ENCODE measurements around the gene NR3C2.

NR3C2 gene

GRCh38 chr4:148441986-148442831 lies at the start of gene NR3C2:
Gene NR3C2 (minus strand): TSS chr4:148442414.
- peak; percentile 96 for DNase-seq (ENCODE audit: low spot score)

DNA sequence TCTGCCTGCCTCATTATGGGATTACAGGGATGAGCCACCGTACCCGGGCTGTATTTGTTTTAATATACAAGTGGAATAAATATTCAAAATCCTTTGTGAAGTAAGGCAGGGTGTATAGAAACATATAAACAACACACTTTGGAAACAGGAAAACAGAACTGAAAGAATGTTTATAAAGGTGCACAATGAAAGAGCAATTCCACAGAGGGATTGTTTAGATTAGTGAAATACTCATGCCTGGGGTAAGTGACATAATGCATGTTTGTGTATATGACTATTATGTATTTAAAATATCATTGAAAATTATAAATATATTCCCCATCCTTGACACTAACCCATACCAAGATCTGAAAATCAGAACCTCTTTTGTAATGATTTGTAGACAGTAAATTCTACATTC lies 45.0 kb upstream of the NR3C2 start:
- DNase-seq (ENCODE audit: low spot score): no peak

DNA sequence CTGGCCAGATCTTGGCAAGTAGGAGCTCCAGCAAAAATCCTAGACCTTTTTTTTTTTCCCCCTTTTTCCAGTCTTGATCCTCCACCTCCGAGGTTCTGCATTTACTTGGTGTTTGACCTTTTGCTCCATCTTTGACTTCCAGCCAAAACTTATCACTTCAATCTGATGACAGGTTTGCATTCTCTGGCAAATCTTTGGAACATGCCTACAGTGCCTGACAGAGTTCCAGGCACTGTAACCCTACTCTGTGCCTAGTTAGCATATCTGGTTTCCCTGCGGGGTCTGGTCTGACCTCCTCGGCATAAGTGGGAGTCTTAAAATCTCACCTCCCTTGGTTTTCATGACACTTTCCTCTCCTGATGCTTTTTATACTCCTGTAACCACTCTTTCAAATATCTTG lies 39.4 kb upstream of the NR3C2 start:
- DNase-seq (ENCODE audit: low spot score): no peak

DNA sequence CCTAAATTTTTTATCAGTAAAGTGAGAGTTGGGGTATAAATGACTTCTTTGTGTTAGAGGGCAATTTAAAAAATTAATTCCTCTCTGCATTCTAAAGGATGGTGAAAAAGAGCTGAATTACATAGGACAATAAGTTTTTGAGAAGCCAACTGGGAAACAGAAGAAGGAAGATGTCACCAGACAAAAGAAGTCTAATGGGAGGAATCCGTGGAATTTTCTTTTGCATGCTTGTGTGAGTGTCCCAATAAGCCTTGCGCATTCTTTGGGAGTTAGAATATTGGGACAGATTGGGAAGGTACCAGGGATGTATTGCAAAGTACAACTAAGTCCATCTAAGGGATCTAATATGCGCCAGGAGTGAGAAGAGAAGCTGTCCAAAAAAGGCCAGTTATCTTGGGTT lies 35.1 kb upstream of the NR3C2 start:
- no peak for DNase-seq (ENCODE audit: low spot score)

DNA sequence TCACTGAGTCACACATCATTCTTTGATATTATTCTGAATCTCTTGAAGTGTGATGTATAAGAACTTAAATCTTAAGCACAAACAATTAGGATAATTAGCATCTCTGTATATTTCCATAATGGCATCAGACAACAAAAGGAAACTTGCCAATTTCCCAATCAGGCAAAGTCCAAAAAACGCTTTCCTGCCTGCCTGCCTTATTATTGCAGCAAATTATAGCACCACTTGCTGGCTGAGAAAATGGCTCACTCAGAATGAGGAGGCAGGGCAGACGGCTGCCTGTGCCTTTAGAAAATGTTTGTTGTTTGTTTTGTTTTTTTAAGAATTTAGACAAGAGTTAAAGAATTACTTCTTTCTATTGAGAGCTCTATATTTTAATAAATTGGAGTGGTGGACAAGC lies 27.7 kb upstream of the NR3C2 start:
- DNase-seq (ENCODE audit: low spot score): no peak

DNA sequence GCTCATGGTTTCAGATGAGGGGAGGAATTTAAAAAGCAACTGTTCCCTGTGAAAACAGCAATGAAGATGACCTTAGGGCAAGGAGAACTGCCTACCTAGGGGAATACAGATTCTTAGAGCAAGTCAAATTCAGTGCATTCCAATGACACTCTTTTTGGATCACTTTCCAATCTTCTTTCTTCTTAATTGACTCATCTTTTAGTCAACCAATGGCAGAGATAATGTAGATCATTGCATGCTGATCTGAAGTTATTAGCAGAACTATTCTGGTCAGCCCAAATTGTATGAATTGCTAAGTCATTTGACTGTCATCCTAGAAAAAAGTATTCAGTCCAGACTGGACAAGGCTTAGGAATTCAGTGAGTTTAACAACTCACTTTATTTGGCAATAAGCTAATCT lies 12.6 kb upstream of the NR3C2 start:
- DNase-seq (ENCODE audit: low spot score): no peak

- DNase-seq (ENCODE audit: low spot score): no peak
Measured at GRCh38 chr4:148453833-148454232, 11.6 kb upstream of the NR3C2 start.

GRCh38 chr4:148452970-148453369 lies 10.8 kb upstream of the NR3C2 start:
- no peak for DNase-seq (ENCODE audit: low spot score)

GRCh38 chr4:148449921-148450320 lies 7.7 kb upstream of the NR3C2 start:
- no peak for DNase-seq (ENCODE audit: low spot score)

- no peak for DNase-seq (ENCODE audit: low spot score)
Measured at GRCh38 chr4:148448141-148448540, 5.9 kb upstream of the NR3C2 start.

- no peak for DNase-seq (ENCODE audit: low spot score)
Measured at GRCh38 chr4:148447681-148448080, 5.5 kb upstream of the NR3C2 start.

- no peak for DNase-seq (ENCODE audit: low spot score)
Measured at GRCh38 chr4:148445860-148446330, 3.7 kb upstream of the NR3C2 start.

- DNase-seq (ENCODE audit: low spot score): peak; percentile 61
Measured at GRCh38 chr4:148445071-148445859, 3.1 kb upstream of the NR3C2 start.

GRCh38 chr4:148444296-148445070 lies 2.3 kb upstream of the NR3C2 start:
- DNase-seq (ENCODE audit: low spot score): peak; percentile 10

DNA sequence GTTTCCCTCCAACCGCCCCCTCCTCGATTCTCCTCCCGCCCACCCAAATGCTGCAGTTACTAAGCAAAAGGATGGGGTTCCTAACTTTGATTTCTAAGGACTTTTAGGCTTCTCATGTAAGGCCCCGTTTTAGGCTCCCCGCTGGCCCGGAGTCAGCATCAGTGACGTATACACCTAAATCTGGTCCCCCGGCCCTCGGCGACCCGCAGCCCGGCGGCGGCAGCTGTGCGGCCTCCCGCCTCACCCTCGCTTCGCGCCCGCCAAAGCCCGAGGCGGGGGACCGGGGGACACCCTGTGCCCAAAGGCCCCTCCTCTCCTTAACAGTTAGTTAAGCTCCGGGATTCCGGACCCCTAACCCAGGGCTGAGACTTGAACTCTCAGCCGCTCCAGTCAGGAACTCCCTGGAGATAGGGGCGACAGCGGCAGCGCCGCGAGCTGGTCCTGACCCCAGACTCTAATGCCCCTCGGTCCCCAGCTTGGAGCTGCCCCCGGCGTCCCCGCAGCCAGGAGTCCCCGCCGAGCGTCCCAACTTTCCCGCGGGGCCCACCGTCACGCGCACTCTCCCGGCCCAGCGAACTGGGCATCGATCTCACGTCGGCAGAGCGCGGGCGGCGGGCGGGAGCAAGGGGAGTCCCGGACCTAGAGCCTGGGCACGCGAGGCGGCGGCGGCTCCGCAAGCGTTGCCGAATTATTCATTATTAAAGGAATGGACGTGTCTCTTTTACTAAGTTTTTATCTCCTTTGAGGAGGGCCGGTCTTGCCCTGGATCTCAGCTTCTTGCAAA lies 1.5 kb upstream of the NR3C2 start:
- no peak for DNase-seq (ENCODE audit: low spot score)

- DNase-seq (ENCODE audit: low spot score): no peak
Measured at GRCh38 chr4:148442832-148443511, 758 bp upstream of the NR3C2 start.

GRCh38 chr4:148441624-148441985 lies 609 bp downstream of the NR3C2 start:
- no peak for DNase-seq (ENCODE audit: low spot score)

DNA sequence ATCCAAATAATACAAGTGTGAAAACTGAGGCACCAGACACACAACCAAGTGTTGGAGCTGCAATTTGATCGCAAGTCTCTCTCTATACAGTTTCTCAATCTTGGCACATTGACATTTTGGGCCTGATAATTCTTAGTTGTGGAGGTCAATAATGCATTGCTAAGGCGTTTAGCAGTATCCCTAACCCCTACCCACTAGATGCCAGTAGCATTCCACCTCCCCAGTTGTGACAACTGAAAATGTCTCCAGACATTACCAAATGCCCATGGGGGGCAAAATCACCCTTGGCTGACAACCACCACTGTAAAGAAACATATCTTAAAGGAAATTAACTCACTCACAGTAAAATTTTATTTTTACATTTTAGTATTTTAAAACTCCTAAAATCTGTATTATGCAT lies 4.2 kb downstream of the NR3C2 start:
- DNase-seq (ENCODE audit: low spot score): no peak

GRCh38 chr4:148437439-148437838 lies 4.8 kb downstream of the NR3C2 start:
- no peak for DNase-seq (ENCODE audit: low spot score)

GRCh38 chr4:148436512-148436911 lies 5.7 kb downstream of the NR3C2 start:
- DNase-seq (ENCODE audit: low spot score): no peak

Measured in LoVo (cell line).